ENCODE measurements around the gene CACNA2D3.

The CACNA2D3 gene

DNA sequence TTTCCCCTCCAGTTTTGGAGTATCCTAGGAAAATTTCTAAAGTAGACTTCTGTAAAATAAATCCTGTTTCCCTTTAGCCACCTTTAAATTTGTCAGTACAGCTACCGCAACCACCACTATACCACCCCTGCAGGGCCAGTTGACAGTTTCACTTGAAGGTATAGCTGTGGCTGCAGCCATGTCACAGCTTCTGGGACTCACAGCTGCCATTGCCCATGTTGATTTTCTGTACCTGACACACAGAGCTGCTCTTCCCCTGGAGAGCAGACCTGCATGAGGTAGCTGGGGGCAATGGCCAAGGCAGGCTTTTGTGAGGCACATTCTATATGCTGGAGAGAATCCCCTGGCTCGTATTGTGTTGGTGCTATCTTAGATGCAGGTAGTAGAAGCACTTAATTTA lies 460.1 kb downstream of the CACNA2D3 start:
- Histone ChIP-seq H3K9ac (ENCODE audit: low read length in 2 of 2) (no peak overlapping the region), H3K9me3 (ENCODE audit: control insufficient read depth in 2 of 2, low read length in 2 of 2) (no peaks in the 10 kb centered on the region), H3K4me3 (ENCODE audit: low read length in 2 of 2) (no peak overlapping the region), H3K27ac (ENCODE audit: low read length) (no peak overlapping the region), H3K36me3 (ENCODE audit: control insufficient read depth in 2 of 2, insufficient read depth in 2 of 2, low read length in 2 of 2) (no peaks in the 10 kb centered on the region), H3K4me1 (ENCODE audit: control insufficient read depth, insufficient read depth, low read length) (no peaks in the 10 kb centered on the region), H3K27me3 (ENCODE audit: control insufficient read depth in 1 of 2, insufficient read depth in 2 of 2, low read length in 2 of 2) (no peaks in the 10 kb centered on the region)

- H3K9me3 ChIP-seq (ENCODE audit: control insufficient read depth in 2 of 2, low read length in 2 of 2), result no peaks in the 10 kb centered on the region
- H3K4me3 ChIP-seq (ENCODE audit: low read length in 2 of 2), result no peak overlapping the region
- H3K9ac ChIP-seq (ENCODE audit: low read length in 2 of 2), result no peak overlapping the region
- H3K4me1 ChIP-seq (ENCODE audit: control insufficient read depth, insufficient read depth, low read length), result no peaks in the 10 kb centered on the region
- no peak overlapping the region for H3K27ac ChIP-seq (ENCODE audit: low read length)
- H3K36me3 ChIP-seq (ENCODE audit: control insufficient read depth in 2 of 2, insufficient read depth in 2 of 2, low read length in 2 of 2), result no peaks in the 10 kb centered on the region
- H3K27me3 ChIP-seq (ENCODE audit: control insufficient read depth in 1 of 2, insufficient read depth in 2 of 2, low read length in 2 of 2), result no peaks in the 10 kb centered on the region
Measured at GRCh38 chr3:54591157-54591556, 468.8 kb downstream of the CACNA2D3 start.

GRCh38 chr3:54593653-54594052 lies 471.3 kb downstream of the CACNA2D3 start:
- H3K27ac ChIP-seq (ENCODE audit: low read length), result no peak overlapping the region
- no peak overlapping the region for H3K9ac ChIP-seq (ENCODE audit: low read length in 2 of 2)
- no peaks in the 10 kb centered on the region for H3K27me3 ChIP-seq (ENCODE audit: control insufficient read depth in 1 of 2, insufficient read depth in 2 of 2, low read length in 2 of 2)
- no peaks in the 10 kb centered on the region for H3K9me3 ChIP-seq (ENCODE audit: control insufficient read depth in 2 of 2, low read length in 2 of 2)
- H3K4me3 ChIP-seq (ENCODE audit: low read length in 2 of 2), result no peak overlapping the region
- no peaks in the 10 kb centered on the region for H3K36me3 ChIP-seq (ENCODE audit: control insufficient read depth in 2 of 2, insufficient read depth in 2 of 2, low read length in 2 of 2)
- H3K4me1 ChIP-seq (ENCODE audit: control insufficient read depth, insufficient read depth, low read length), result no peaks in the 10 kb centered on the region

- H3K27ac ChIP-seq (ENCODE audit: low read length), result no peak overlapping the region
- no peak overlapping the region for H3K4me3 ChIP-seq (ENCODE audit: low read length in 2 of 2)
- H3K4me1 ChIP-seq (ENCODE audit: control insufficient read depth, insufficient read depth, low read length), result no peaks in the 10 kb centered on the region
- no peaks in the 10 kb centered on the region for H3K27me3 ChIP-seq (ENCODE audit: control insufficient read depth in 1 of 2, insufficient read depth in 2 of 2, low read length in 2 of 2)
- H3K9ac ChIP-seq (ENCODE audit: low read length in 2 of 2), result no peak overlapping the region
- H3K36me3 ChIP-seq (ENCODE audit: control insufficient read depth in 2 of 2, insufficient read depth in 2 of 2, low read length in 2 of 2), result no peaks in the 10 kb centered on the region
- H3K9me3 ChIP-seq (ENCODE audit: control insufficient read depth in 2 of 2, low read length in 2 of 2), result no peaks in the 10 kb centered on the region
Measured at GRCh38 chr3:54596087-54596486, 473.7 kb downstream of the CACNA2D3 start.

DNA sequence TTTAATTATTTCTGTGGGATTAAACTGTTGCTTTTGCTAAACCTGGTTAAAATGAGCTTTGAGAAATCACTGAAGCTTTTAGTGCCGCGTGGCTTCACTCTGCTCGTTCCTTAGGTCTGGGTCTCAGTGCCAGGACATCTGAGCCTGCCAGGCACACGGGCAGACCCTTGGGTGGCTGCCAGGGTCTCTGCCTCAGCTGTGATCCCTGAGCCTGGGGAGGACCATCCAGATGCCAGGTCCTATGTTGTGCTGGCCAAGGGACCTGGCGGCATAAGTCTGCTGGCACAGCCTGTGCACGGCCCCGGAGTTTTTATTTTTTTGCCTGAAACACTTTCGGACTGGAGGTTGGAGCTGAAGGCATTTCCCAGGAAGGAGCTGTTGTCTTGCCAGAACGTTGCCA lies 477.4 kb downstream of the CACNA2D3 start:
- peak overlapping the region; percentile 36 to 60 for H3K4me3 ChIP-seq (ENCODE audit: low read length in 2 of 2)
- no peaks in the 10 kb centered on the region for H3K36me3 ChIP-seq (ENCODE audit: control insufficient read depth in 2 of 2, insufficient read depth in 2 of 2, low read length in 2 of 2)
- no peak overlapping the region for H3K27ac ChIP-seq (ENCODE audit: low read length)
- H3K9ac ChIP-seq (ENCODE audit: low read length in 2 of 2), result no peak overlapping the region
- H3K27me3 ChIP-seq (ENCODE audit: control insufficient read depth in 1 of 2, insufficient read depth in 2 of 2, low read length in 2 of 2), result no peaks in the 10 kb centered on the region
- H3K9me3 ChIP-seq (ENCODE audit: control insufficient read depth in 2 of 2, low read length in 2 of 2), result no peaks in the 10 kb centered on the region
- H3K4me1 ChIP-seq (ENCODE audit: control insufficient read depth, insufficient read depth, low read length), result no peaks in the 10 kb centered on the region

GRCh38 chr3:54600441-54601204 lies 478.3 kb downstream of the CACNA2D3 start:
- Histone ChIP-seq H3K4me3 (ENCODE audit: low read length in 2 of 2) (peak overlapping the region in 1 of 2 donors; percentile 60), H3K27me3 (ENCODE audit: control insufficient read depth in 1 of 2, insufficient read depth in 2 of 2, low read length in 2 of 2) (no peaks in the 10 kb centered on the region), H3K9me3 (ENCODE audit: control insufficient read depth in 2 of 2, low read length in 2 of 2) (no peaks in the 10 kb centered on the region), H3K36me3 (ENCODE audit: control insufficient read depth in 2 of 2, insufficient read depth in 2 of 2, low read length in 2 of 2) (no peaks in the 10 kb centered on the region), H3K27ac (ENCODE audit: low read length) (no peak overlapping the region), H3K4me1 (ENCODE audit: control insufficient read depth, insufficient read depth, low read length) (no peaks in the 10 kb centered on the region), H3K9ac (ENCODE audit: low read length in 2 of 2) (no peak overlapping the region)

DNA sequence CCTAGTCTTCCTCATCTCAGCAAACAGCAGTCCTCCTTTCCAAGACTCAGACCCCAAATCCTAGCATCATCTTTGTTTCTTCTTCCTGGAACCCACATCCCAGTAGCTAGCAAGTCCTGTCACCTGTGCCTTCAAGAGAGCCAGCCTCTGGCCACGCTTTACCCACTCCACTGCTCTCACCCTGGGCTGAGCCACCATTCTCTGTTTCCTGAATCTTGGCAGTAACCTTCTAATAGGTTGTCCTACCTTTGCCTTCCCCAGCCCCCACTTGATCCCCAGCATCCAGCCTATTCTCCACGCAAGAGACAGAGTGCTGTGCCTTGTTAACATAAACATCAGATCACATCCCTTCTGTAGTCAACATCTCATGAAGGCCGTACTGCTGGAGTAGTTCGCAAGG lies 482.1 kb downstream of the CACNA2D3 start:
- H3K36me3 ChIP-seq (ENCODE audit: control insufficient read depth in 2 of 2, insufficient read depth in 2 of 2, low read length in 2 of 2), result no peaks in the 10 kb centered on the region
- H3K4me3 ChIP-seq (ENCODE audit: low read length in 2 of 2), result no peak overlapping the region

DNA sequence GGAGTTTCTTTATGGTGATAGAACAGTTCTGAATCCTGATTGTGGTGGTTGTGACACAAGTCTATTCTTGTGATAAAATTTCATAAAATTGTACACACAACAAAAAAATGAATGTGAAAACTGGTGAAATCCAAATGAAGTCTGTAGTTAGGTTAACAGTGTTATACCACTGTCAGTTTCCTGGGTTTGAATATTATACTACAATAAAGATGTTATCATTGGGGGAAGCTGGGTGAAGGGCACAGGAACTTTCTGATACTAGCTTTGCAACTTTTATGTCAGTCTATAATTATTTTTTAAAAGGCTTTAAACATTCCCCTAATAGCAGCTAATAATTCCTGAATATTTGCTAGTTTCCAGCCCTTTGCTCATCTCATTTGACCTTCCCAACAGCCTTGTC lies 485.7 kb downstream of the CACNA2D3 start:
- no peaks in the 10 kb centered on the region for H3K27me3 ChIP-seq (ENCODE audit: control insufficient read depth in 1 of 2, insufficient read depth in 2 of 2, low read length in 2 of 2)
- H3K4me3 ChIP-seq (ENCODE audit: low read length in 2 of 2), result no peak overlapping the region
- H3K36me3 ChIP-seq (ENCODE audit: control insufficient read depth in 2 of 2, insufficient read depth in 2 of 2, low read length in 2 of 2), result no peaks in the 10 kb centered on the region
- no peak overlapping the region for H3K27ac ChIP-seq (ENCODE audit: low read length)
- no peaks in the 10 kb centered on the region for H3K4me1 ChIP-seq (ENCODE audit: control insufficient read depth, insufficient read depth, low read length)
- peaks cover 0 to 14% of the 10 kb centered on the region in 2 donors for H3K9me3 ChIP-seq (ENCODE audit: control insufficient read depth in 2 of 2, low read length in 2 of 2)
- no peak overlapping the region for H3K9ac ChIP-seq (ENCODE audit: low read length in 2 of 2)

More for the DNA sequence above, 482.1 kb downstream of the CACNA2D3 start:
- Histone ChIP-seq H3K27ac (ENCODE audit: low read length) (no peak overlapping the region), H3K9ac (ENCODE audit: low read length in 2 of 2) (no peak overlapping the region), H3K9me3 (ENCODE audit: control insufficient read depth in 2 of 2, low read length in 2 of 2) (peaks cover 0 to 14% of the 10 kb centered on the region in 2 donors), H3K27me3 (ENCODE audit: control insufficient read depth in 1 of 2, insufficient read depth in 2 of 2, low read length in 2 of 2) (no peaks in the 10 kb centered on the region), H3K4me1 (ENCODE audit: control insufficient read depth, insufficient read depth, low read length) (no peaks in the 10 kb centered on the region)

DNA sequence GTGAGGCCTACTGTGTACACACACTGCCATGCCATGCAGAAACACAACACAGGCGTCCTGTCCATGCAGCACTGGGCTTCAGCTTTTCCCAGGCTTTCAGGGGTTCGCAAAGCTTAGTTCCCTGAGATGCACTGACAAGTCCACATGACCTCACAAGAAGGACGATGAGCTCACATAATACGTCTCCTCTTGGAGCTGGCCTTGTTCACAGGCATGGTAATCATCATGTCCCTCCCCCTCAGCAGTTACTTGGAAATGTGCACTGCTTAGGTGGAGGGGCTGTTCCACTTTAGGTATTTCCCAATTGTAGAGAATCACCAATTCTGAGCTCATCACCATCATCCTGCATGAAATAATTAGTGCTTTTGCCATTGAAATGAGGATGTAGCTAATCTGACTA lies 496.7 kb downstream of the CACNA2D3 start:
- H3K4me3 ChIP-seq (ENCODE audit: low read length in 2 of 2), result no peak overlapping the region
- no peaks in the 10 kb centered on the region for H3K9me3 ChIP-seq (ENCODE audit: control insufficient read depth in 2 of 2, low read length in 2 of 2)
- H3K27me3 ChIP-seq (ENCODE audit: control insufficient read depth in 1 of 2, insufficient read depth in 2 of 2, low read length in 2 of 2), result no peaks in the 10 kb centered on the region
- H3K4me1 ChIP-seq (ENCODE audit: control insufficient read depth, insufficient read depth, low read length), result peaks cover 3% of the 10 kb centered on the region
- H3K27ac ChIP-seq (ENCODE audit: low read length), result no peak overlapping the region
- H3K9ac ChIP-seq (ENCODE audit: low read length in 2 of 2), result no peak overlapping the region
- no peaks in the 10 kb centered on the region for H3K36me3 ChIP-seq (ENCODE audit: control insufficient read depth in 2 of 2, insufficient read depth in 2 of 2, low read length in 2 of 2)

DNA sequence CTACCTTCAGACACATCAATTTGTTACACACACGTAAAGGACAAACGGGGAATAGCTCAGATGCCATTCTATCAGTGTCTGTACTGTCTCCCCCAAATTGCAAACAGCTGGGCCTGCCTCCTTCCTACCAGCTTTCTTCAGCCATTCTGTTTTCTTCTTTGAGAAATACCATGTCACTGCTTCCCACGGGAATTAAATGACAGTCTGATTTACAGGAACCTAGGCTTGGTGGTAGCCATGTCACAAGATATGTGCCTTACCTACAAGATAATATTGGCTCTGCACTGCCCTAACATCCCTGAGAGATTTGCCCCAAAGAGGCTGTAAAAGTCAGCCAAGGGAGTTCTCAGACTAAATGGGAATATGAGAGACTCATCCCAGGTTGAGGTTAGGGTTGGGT lies 497.2 kb downstream of the CACNA2D3 start:
- no peaks in the 10 kb centered on the region for H3K27me3 ChIP-seq (ENCODE audit: control insufficient read depth in 1 of 2, insufficient read depth in 2 of 2, low read length in 2 of 2)
- H3K4me3 ChIP-seq (ENCODE audit: low read length in 2 of 2), result no peak overlapping the region
- peaks cover 3% of the 10 kb centered on the region for H3K4me1 ChIP-seq (ENCODE audit: control insufficient read depth, insufficient read depth, low read length)
- no peaks in the 10 kb centered on the region for H3K36me3 ChIP-seq (ENCODE audit: control insufficient read depth in 2 of 2, insufficient read depth in 2 of 2, low read length in 2 of 2)
- H3K27ac ChIP-seq (ENCODE audit: low read length), result no peak overlapping the region
- H3K9me3 ChIP-seq (ENCODE audit: control insufficient read depth in 2 of 2, low read length in 2 of 2), result no peaks in the 10 kb centered on the region
- H3K9ac ChIP-seq (ENCODE audit: low read length in 2 of 2), result no peak overlapping the region

GRCh38 chr3:54621184-54621583 lies 498.8 kb downstream of the CACNA2D3 start:
- H3K36me3 ChIP-seq (ENCODE audit: control insufficient read depth in 2 of 2, insufficient read depth in 2 of 2, low read length in 2 of 2), result no peaks in the 10 kb centered on the region

More at GRCh38 chr3:54621184-54621583, 498.8 kb downstream of the CACNA2D3 start:
- no peak overlapping the region for H3K9ac ChIP-seq (ENCODE audit: low read length in 2 of 2)
- no peak overlapping the region for H3K4me3 ChIP-seq (ENCODE audit: low read length in 2 of 2)
- H3K4me1 ChIP-seq (ENCODE audit: control insufficient read depth, insufficient read depth, low read length), result peaks cover 3% of the 10 kb centered on the region
- H3K27me3 ChIP-seq (ENCODE audit: control insufficient read depth in 1 of 2, insufficient read depth in 2 of 2, low read length in 2 of 2), result no peaks in the 10 kb centered on the region
- no peaks in the 10 kb centered on the region for H3K9me3 ChIP-seq (ENCODE audit: control insufficient read depth in 2 of 2, low read length in 2 of 2)
- H3K27ac ChIP-seq (ENCODE audit: low read length), result no peak overlapping the region

Measured in stomach smooth muscle (tissue), 2 donors.